H9 (cell line): ENCODE data around the gene SCARB2. TPM values are rescaled to one million over a fixed set of nuclear protein-coding genes. Genes with fewer than 3 reads are reported as not detected.

Experiments
- DNase-seq: peaks from one replicate; pipeline ENCODE4 v3.0.0-alpha.2; 2017
- H2AFZ ChIP-seq: one replicate; pipeline ENCODE4 v1.6.1; 2013; ENCODE audit warnings: mild to moderate bottlenecking, low read length, control low read depth, moderate library complexity
- H2AK5ac ChIP-seq: 2 replicates; pipeline ENCODE4 v1.6.1; 2013; ENCODE audit warnings: low read length, control low read depth, mixed read lengths; ENCODE audit not compliant: insufficient read length
- H2BK120ac ChIP-seq: one replicate; pipeline ENCODE4 v1.6.1; 2013; ENCODE audit warnings: low read depth, mild to moderate bottlenecking, low read length, control low read depth, inconsistent platforms; ENCODE audit not compliant: poor library complexity, severe bottlenecking
- H2BK12ac ChIP-seq: 2 replicates; pipeline ENCODE4 v1.6.1; 2013; ENCODE audit warnings: low read length, control low read depth, mixed read lengths, low read depth; ENCODE audit not compliant: insufficient read length
- H2BK15ac ChIP-seq: 2 replicates; pipeline ENCODE4 v1.6.1; 2013; ENCODE audit warnings: low read depth, low read length, control low read depth
- H2BK20ac ChIP-seq: one replicate; pipeline ENCODE4 v1.6.1; 2013; ENCODE audit warnings: low read depth, mild to moderate bottlenecking, low read length, control low read depth, inconsistent platforms; ENCODE audit not compliant: poor library complexity, severe bottlenecking
- H2BK5ac ChIP-seq: 2 replicates; pipeline ENCODE4 v1.6.1; 2013; ENCODE audit warnings: low read length, control low read depth, mixed read lengths; ENCODE audit not compliant: insufficient read length
- H3K14ac ChIP-seq: 2 replicates; pipeline ENCODE4 v1.6.1; 2013; ENCODE audit warnings: low read length, control low read depth; ENCODE audit not compliant: insufficient read depth
- H3K18ac ChIP-seq: 2 replicates; pipeline ENCODE4 v1.6.1; 2013; ENCODE audit warnings: low read depth, mild to moderate bottlenecking, mixed read lengths, low read length, control low read depth; ENCODE audit not compliant: insufficient read length
- H3K23ac ChIP-seq: 2 replicates; pipeline ENCODE4 v1.6.1; 2013; ENCODE audit warnings: low read length, control low read depth, mixed read lengths, low read depth; ENCODE audit not compliant: insufficient read length
- H3K23me2 ChIP-seq: 2 replicates; pipeline ENCODE4 v1.6.1; 2013; ENCODE audit warnings: low read depth, mild to moderate bottlenecking, mixed read lengths, low read length, control low read depth; ENCODE audit not compliant: insufficient read length, poor library complexity, severe bottlenecking
- H3K27ac ChIP-seq: 2 replicates; pipeline ENCODE4 v1.5.1; 2013; ENCODE audit warnings: low read length, control low read depth, mixed read lengths, low read depth; ENCODE audit not compliant: insufficient read length
- H3K27me3 ChIP-seq: 2 replicates; pipeline ENCODE4 v1.6.1; 2013; ENCODE audit warnings: low read length, control low read depth, inconsistent platforms; ENCODE audit not compliant: insufficient read depth
- H3K4ac ChIP-seq: 2 replicates; pipeline ENCODE4 v1.6.1; 2013; ENCODE audit warnings: low read depth, mild to moderate bottlenecking, control low read depth, inconsistent platforms, low read length, moderate library complexity
- H3K4me1 ChIP-seq: 2 replicates; pipeline ENCODE4 v1.6.1; 2013; ENCODE audit warnings: low read length, control low read depth, inconsistent platforms; ENCODE audit not compliant: insufficient read depth
- H3K4me2 ChIP-seq: 2 replicates; pipeline ENCODE4 v1.6.1; 2013; ENCODE audit warnings: low read length, control low read depth, mixed read lengths; ENCODE audit not compliant: insufficient read length, insufficient read depth
- H3K56ac ChIP-seq: 2 replicates; pipeline ENCODE4 v1.6.1; 2013; ENCODE audit warnings: low read depth, mild to moderate bottlenecking, mixed read lengths, low read length, control low read depth; ENCODE audit not compliant: insufficient read length
- H3K79me1 ChIP-seq: 2 replicates; pipeline ENCODE4 v1.6.1; 2013; ENCODE audit warnings: low read depth, mild to moderate bottlenecking, moderate library complexity, low read length, control low read depth, inconsistent platforms; ENCODE audit not compliant: insufficient read depth, poor library complexity, severe bottlenecking
- H3K79me2 ChIP-seq: 2 replicates; pipeline ENCODE4 v1.6.1; 2013; ENCODE audit warnings: low read length, control low read depth, inconsistent platforms; ENCODE audit not compliant: insufficient read depth
- H3K9ac ChIP-seq: 2 replicates; pipeline ENCODE4 v1.6.1; 2013; ENCODE audit warnings: low read length, control low read depth, mixed read lengths; ENCODE audit not compliant: insufficient read length; ENCODE audit errors: extremely low read depth
- H3K9me3 ChIP-seq: one replicate; pipeline ENCODE4 v1.6.1; 2013; ENCODE audit warnings: low read depth, low read length, inconsistent platforms; ENCODE audit not compliant: control insufficient read depth
- H3T11ph ChIP-seq: one replicate; pipeline ENCODE4 v1.6.1; 2013; ENCODE audit warnings: mild to moderate bottlenecking, low read length, control low read depth, inconsistent platforms
- H4K20me1 ChIP-seq: one replicate; pipeline ENCODE4 v1.6.1; 2013; ENCODE audit not compliant: control insufficient read depth, insufficient read length, insufficient read depth
- H4K5ac ChIP-seq: 2 replicates; pipeline ENCODE4 v1.6.1; 2013; ENCODE audit warnings: low read depth, mild to moderate bottlenecking, mixed read lengths, low read length, control low read depth; ENCODE audit not compliant: insufficient read length
- H4K8ac ChIP-seq: replicated peaks from 2 replicates; pipeline ENCODE4 v1.6.1; 2013; ENCODE audit warnings: low read length, control low read depth, mixed read lengths, low read depth; ENCODE audit not compliant: insufficient read length
- H4K91ac ChIP-seq: 2 replicates; pipeline ENCODE4 v1.6.1; 2013; ENCODE audit warnings: low read depth, mild to moderate bottlenecking, moderate library complexity, mixed read lengths, low read length, control low read depth; ENCODE audit not compliant: insufficient read length
- H3K27ac Mint-ChIP-seq, 3 experiments: 2 replicates in 2 of 3; 3 replicates in 1 of 3; pipeline ENCODE4 v1.8.0; 2020 to 2021; ENCODE audit warnings: mixed read lengths in 3 of 3, mild to moderate bottlenecking in 1 of 3, moderate library complexity in 1 of 3
- H3K27me3 Mint-ChIP-seq: 2 replicates; pipeline ENCODE4 v1.8.0; 2021; ENCODE audit warnings: low read depth, mild to moderate bottlenecking, moderate library complexity, mixed read lengths
- H3K36me3 Mint-ChIP-seq, 3 experiments: 2 replicates in 2 of 3; 3 replicates in 1 of 3; pipeline ENCODE4 v1.8.0; 2020 to 2021; ENCODE audit warnings: low read depth in 3 of 3, mixed read lengths in 3 of 3; ENCODE audit not compliant: insufficient read depth in 1 of 3
- H3K4me1 Mint-ChIP-seq, 2 experiments: 2 replicates each; pipeline ENCODE4 v1.8.0; 2020; ENCODE audit warnings: mixed read lengths in 2 of 2
- H3K4me3 Mint-ChIP-seq, 2 experiments: 2 replicates in 1 of 2; 3 replicates in 1 of 2; pipeline ENCODE4 v1.8.0; 2020 to 2021; ENCODE audit warnings: mild to moderate bottlenecking in 2 of 2, mixed read lengths in 2 of 2, moderate library complexity in 1 of 2
- H3K9me3 Mint-ChIP-seq, 2 experiments: 2 replicates in 1 of 2; 3 replicates in 1 of 2; pipeline ENCODE4 v1.8.0; 2020; ENCODE audit warnings: mild to moderate bottlenecking in 2 of 2, mixed read lengths in 2 of 2, moderate library complexity in 1 of 2
- CTCF ChIP-seq: fragments of 200-600 bp; sonication (generic); conservative IDR thresholded peaks from 3 replicates; pipeline ENCODE4 v1.8.0; 2021; ENCODE audit warnings: antibody characterized with exemption, mild to moderate bottlenecking
- WGBS: extraction: QIAGEN DNeasy Blood & Tissue Kit; methylation state at CpG from one replicate; pipeline ENCODE4 v1.1.7; 2013; ENCODE audit warnings: missing lambda C conversion rate, low lambda C conversion rate, mixed read lengths; ENCODE audit not compliant: insufficient read length; ENCODE audit errors: extremely low coverage; 5-methylcytosine and 5-hydroxymethylcytosine counted together
- total RNA-seq: library from RNA; stranded (reverse); gene quantifications from 2 replicates; pipeline ENCODE4 v1.2.1, GENCODE V29; 2021

SCARB2 gene
- total RNA-seq, 1 experiment from 2014 or later = 36.4 TPM

GRCh38 chr4:76204936-76205335 is 8.7 kb downstream of the SCARB2 start:
- Histone ChIP-seq H3K4me1 (no peaks in the 10 kb centered on the region), H3K79me2 (no peaks in the 10 kb centered on the region; the same call in 1 of the 2 replicates), H2AK5ac (no peak overlapping the region), H2AFZ (no peak overlapping the region), H3K27ac (no peak overlapping the region), H3T11ph (no peak overlapping the region), H2BK12ac (no peak overlapping the region), H3K4ac (no peak overlapping the region), H3K27me3 (no peaks in the 10 kb centered on the region), H2BK5ac (no peak overlapping the region), H4K5ac (no peak overlapping the region), H4K8ac (no peak overlapping the region), H3K56ac (no peak overlapping the region), H3K79me1 (no peaks in the 10 kb centered on the region), H3K23ac (no peak overlapping the region), H3K4me2 (no peak overlapping the region), H3K23me2 (no peaks in the 10 kb centered on the region), H3K14ac (no peak overlapping the region), H2BK15ac (no peak overlapping the region), H2BK120ac (no peak overlapping the region), H4K91ac (no peak overlapping the region), H4K20me1 (no peaks in the 10 kb centered on the region), H3K9ac (no peak overlapping the region), H3K18ac (no peak overlapping the region), H3K9me3 (no peaks in the 10 kb centered on the region), H2BK20ac (no peak overlapping the region)
- peaks cover 10 to 14% of the 10 kb centered on the region in 2 experiments for H3K4me1 Mint-ChIP-seq
- no peak for DNase-seq
- H3K27ac Mint-ChIP-seq = no peak overlapping the region
- no peak for TF ChIP-seq CTCF
- no peak overlapping the region for H3K4me3 Mint-ChIP-seq
- no peaks in the 10 kb centered on the region for H3K9me3 Mint-ChIP-seq
- no peaks in the 10 kb centered on the region for H3K27me3 Mint-ChIP-seq
- WGBS = no CpG with 5 or more reads among the region's 1 CpG
- no peaks in the 10 kb centered on the region; a peak in 1 of 7 replicates for H3K36me3 Mint-ChIP-seq
